Nephron progenitor cell (in vitro differentiated cells): ENCODE measurements around the gene NBEA.

Source experiments
- DNase-seq: peaks from one replicate; pipeline ENCODE4 v3.0.0; 2021
- H3K27ac Mint-ChIP-seq: 2 replicates; pipeline ENCODE4 v1.8.0; 2021; ENCODE audit warnings: mild to moderate bottlenecking, moderate library complexity, mixed read lengths
- H3K27me3 Mint-ChIP-seq: 2 replicates; pipeline ENCODE4 v1.8.0; 2021; ENCODE audit warnings: mild to moderate bottlenecking, low read depth, mixed read lengths; ENCODE audit not compliant: poor library complexity
- H3K36me3 Mint-ChIP-seq: 2 replicates; pipeline ENCODE4 v1.8.0; 2021; ENCODE audit warnings: low read depth, mixed read lengths
- H3K4me1 Mint-ChIP-seq: 2 replicates; pipeline ENCODE4 v1.8.0; 2021; ENCODE audit warnings: mixed read lengths
- H3K4me3 Mint-ChIP-seq: 2 replicates; pipeline ENCODE4 v1.8.0; 2021; ENCODE audit warnings: mild to moderate bottlenecking, moderate library complexity, mixed read lengths
- H3K9me3 Mint-ChIP-seq: 2 replicates; pipeline ENCODE4 v1.8.0; 2021; ENCODE audit warnings: mild to moderate bottlenecking, moderate library complexity, mixed read lengths
- TF ChIP-seq, protein P1 (sequence below): fragments of 200-600 bp; sonication (generic); IDR thresholded peaks from 2 replicates; pipeline ENCODE4 v1.5.0; 2021; ENCODE audit warnings: antibody characterized with exemption

NBEA gene

DNA sequence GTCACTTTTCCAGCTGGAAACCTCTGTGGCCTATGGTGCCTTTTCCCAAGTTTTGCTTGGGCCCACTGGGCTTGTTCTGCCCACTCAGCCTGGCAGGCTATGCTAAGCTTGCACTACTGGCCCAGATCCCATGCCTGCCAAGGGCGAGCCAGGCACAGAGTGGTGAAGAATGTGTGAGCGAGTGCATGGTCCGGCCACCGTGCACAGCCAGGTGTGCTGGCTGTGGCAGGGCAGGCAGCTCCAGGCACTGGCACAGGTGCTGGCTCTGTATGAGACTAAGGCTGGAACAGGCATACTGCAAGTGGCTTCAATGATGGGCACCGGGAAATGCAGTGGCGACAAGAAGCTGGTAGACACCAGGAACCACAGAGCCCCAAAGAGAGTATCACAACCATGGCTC is 584.5 kb downstream of the NBEA start:
- Mint-ChIP-seq H3K4me1 (no peaks in the 10 kb centered on the region), H3K36me3 (no peaks in the 10 kb centered on the region), H3K27ac (no peak overlapping the region), H3K9me3 (peaks cover 2% of the 10 kb centered on the region), H3K4me3 (no peak overlapping the region), H3K27me3 (peaks cover 4% of the 10 kb centered on the region)
- DNase-seq, result no peak
- TF ChIP-seq, protein P1, sequence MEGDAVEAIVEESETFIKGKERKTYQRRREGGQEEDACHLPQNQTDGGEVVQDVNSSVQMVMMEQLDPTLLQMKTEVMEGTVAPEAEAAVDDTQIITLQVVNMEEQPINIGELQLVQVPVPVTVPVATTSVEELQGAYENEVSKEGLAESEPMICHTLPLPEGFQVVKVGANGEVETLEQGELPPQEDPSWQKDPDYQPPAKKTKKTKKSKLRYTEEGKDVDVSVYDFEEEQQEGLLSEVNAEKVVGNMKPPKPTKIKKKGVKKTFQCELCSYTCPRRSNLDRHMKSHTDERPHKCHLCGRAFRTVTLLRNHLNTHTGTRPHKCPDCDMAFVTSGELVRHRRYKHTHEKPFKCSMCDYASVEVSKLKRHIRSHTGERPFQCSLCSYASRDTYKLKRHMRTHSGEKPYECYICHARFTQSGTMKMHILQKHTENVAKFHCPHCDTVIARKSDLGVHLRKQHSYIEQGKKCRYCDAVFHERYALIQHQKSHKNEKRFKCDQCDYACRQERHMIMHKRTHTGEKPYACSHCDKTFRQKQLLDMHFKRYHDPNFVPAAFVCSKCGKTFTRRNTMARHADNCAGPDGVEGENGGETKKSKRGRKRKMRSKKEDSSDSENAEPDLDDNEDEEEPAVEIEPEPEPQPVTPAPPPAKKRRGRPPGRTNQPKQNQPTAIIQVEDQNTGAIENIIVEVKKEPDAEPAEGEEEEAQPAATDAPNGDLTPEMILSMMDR, result no peak

DNA sequence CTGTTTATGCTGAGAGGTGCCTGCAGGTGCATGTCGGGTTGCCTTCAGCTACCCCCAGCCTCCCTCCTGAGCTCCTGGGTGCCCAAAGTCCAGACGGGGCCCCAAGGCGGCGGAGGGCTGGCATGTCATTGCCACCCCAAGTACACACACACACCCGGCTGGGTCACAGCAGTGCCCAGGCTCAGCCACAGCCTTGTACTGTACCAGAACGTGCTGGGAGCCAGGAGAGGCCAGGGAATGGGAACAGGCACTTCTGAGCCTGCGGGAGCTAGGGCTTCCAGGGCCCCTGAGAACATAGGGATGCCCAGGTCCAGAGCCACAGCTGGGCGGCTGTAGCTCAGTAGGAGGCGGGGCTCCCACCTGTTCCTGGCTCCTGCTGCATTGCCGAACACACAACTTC is 585.4 kb downstream of the NBEA start:
- Mint-ChIP-seq H3K27ac (no peak overlapping the region), H3K4me3 (no peak overlapping the region), H3K36me3 (no peaks in the 10 kb centered on the region), H3K27me3 (peaks cover 4% of the 10 kb centered on the region), H3K9me3 (no peaks in the 10 kb centered on the region), H3K4me1 (no peaks in the 10 kb centered on the region)
- TF ChIP-seq, protein P1, result no peak
- no peak for DNase-seq

DNA sequence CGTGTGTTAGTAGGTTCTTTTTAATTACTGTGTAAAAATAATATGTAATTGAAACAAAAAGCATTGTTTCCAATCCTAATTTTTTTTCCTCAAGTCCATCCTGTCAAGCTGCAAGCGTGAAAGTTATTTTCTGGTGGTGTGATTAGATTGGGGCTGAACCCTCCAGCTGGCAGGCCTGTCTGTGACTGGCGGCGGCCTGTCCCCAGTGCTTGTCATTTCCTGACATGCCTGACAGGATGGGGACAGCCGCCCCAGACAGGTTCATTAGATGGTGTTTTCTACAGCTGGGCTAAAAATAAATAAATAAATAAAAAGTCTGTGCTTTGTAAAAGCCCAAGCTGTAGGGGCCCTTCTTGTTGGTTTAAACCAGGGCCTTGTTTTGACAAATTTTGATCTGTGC is 588.1 kb downstream of the NBEA start:
- Mint-ChIP-seq H3K9me3 (no peaks in the 10 kb centered on the region), H3K4me3 (no peak overlapping the region), H3K27me3 (peaks cover 7% of the 10 kb centered on the region), H3K36me3 (no peaks in the 10 kb centered on the region), H3K4me1 (peaks cover 5% of the 10 kb centered on the region), H3K27ac (no peak overlapping the region)
- no peak for DNase-seq
- TF ChIP-seq, protein P1, result no peak

DNA sequence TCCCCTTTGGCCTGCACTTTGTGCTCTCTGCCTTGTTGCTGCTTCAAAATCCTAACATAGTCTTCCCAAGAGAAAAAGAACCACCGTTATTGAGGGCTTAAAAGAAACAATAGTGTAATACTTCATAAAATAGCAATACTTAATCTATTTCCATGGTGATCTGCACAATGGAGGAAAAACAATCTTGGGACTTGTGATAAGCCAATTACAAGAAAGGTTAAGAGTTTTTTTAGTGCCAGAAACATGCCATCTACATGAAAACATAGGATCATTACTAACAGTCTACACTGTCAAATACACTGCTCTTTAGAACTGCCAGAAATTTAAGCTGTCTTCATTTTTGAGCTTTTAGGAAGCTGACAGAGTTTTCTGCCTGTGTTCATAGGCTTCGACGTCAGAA is 588.5 kb downstream of the NBEA start:
- Mint-ChIP-seq H3K27me3 (peaks cover 7% of the 10 kb centered on the region), H3K36me3 (no peaks in the 10 kb centered on the region), H3K27ac (no peak overlapping the region), H3K9me3 (no peaks in the 10 kb centered on the region), H3K4me1 (peaks cover 5% of the 10 kb centered on the region), H3K4me3 (no peak overlapping the region)
- DNase-seq, result no peak
- TF ChIP-seq, protein P1, result no peak

DNA sequence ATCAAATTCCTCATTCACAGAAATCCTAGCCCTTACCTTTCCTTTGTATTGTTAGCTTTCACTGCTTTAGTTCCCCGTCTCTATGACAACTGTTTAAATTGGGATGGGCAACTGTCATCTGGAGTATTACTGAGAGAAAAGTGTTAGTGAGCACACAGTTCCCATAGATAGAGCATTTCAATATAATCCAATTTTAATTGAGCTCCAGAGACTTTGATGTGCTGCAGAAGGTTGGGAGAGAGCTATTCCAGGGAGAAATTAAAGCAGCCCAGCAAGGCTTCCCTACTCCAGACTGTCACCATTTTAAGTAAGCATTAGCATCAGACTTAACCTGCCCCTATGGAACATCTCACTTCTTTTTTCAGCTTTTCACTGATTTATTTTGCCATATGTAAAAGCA is 589.5 kb downstream of the NBEA start:
- TF ChIP-seq, protein P1, result no peak
- Mint-ChIP-seq H3K27me3 (peaks cover 7% of the 10 kb centered on the region), H3K27ac (no peak overlapping the region), H3K4me3 (no peak overlapping the region), H3K9me3 (no peaks in the 10 kb centered on the region), H3K36me3 (no peaks in the 10 kb centered on the region), H3K4me1 (peaks cover 5% of the 10 kb centered on the region)
- DNase-seq, result no peak

DNA sequence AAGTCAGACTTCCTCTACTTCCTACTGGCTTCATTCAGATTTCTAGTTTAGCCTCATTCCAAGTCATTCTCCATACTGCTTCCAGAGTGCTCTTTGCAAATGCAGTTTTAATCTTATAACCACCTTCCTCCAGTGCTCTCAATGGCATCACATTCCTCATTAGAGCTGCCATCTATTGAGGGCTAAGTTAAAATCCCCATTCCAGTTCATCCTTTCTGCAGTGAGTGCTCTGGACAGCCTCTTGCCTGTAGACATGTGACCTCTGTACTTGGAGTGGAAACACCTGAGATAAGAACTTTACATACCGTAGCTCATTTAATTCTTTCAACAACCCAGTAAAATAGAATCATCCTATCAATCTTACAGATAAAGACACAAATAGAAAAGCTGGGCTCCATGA is 592.3 kb downstream of the NBEA start:
- peak overlapping the region; percentile 2 for H3K27ac Mint-ChIP-seq
- H3K36me3 Mint-ChIP-seq, result no peaks in the 10 kb centered on the region
- no peaks in the 10 kb centered on the region for H3K9me3 Mint-ChIP-seq
- peaks cover 13% of the 10 kb centered on the region for H3K27me3 Mint-ChIP-seq
- DNase-seq, result no peak
- H3K4me1 Mint-ChIP-seq, result peaks cover 5% of the 10 kb centered on the region
- no peak overlapping the region for H3K4me3 Mint-ChIP-seq
- TF ChIP-seq, protein P1, result no peak
